NCI-H2081 (cell line): ENCODE measurements around the gene HIVEP3.
"Not testable (repeated sequence)": the region's sequence is repeated elsewhere in the genome, so short reads cannot be mapped to it uniquely, and the experiment has no call there.

ENCODE experiments used
- DNase-seq, 2 experiments: peaks; one replicate each; lab custom pipeline; 2025; lab: John Stamatoyannopoulos, UW

The HIVEP3 gene

GRCh38 chr1:41710980-41711379, 207.7 kb downstream of the HIVEP3 start:
- no peak for DNase-seq

GRCh38 chr1:41709873-41710272, 208.8 kb downstream of the HIVEP3 start:
- no peak for DNase-seq

- no peak for DNase-seq
Measured at GRCh38 chr1:41709331-41709730, 209.4 kb downstream of the HIVEP3 start.

GRCh38 chr1:41708332-41708731, 210.4 kb downstream of the HIVEP3 start:
- DNase-seq, result no peak

- DNase-seq, result no peak
Measured at GRCh38 chr1:41707793-41708192, 210.9 kb downstream of the HIVEP3 start.

GRCh38 chr1:41705798-41706197, 212.9 kb downstream of the HIVEP3 start:
- DNase-seq, result no peak

- DNase-seq, result no peak
Measured at GRCh38 chr1:41704196-41704595, 214.5 kb downstream of the HIVEP3 start.

GRCh38 chr1:41702771-41703170, 216.0 kb downstream of the HIVEP3 start:
- no peak for DNase-seq

GRCh38 chr1:41700986-41701535, 217.7 kb downstream of the HIVEP3 start:
- no peak for DNase-seq

- no peak for DNase-seq
Measured at GRCh38 chr1:41700581-41700980, 218.1 kb downstream of the HIVEP3 start.

- no peak for DNase-seq
Measured at GRCh38 chr1:41699861-41700248, 218.9 kb downstream of the HIVEP3 start.

- no peak for DNase-seq
Measured at GRCh38 chr1:41698916-41699860, 219.5 kb downstream of the HIVEP3 start.

- DNase-seq, result no peak
Measured at GRCh38 chr1:41696381-41696780, 222.3 kb downstream of the HIVEP3 start.

- DNase-seq, result no peak
Measured at GRCh38 chr1:41695118-41695745, 223.5 kb downstream of the HIVEP3 start.

GRCh38 chr1:41691966-41692365, 226.8 kb downstream of the HIVEP3 start:
- DNase-seq, result not testable (repeated sequence)

GRCh38 chr1:41691424-41691823, 227.3 kb downstream of the HIVEP3 start:
- DNase-seq, result no peak

GRCh38 chr1:41690331-41690730, 228.4 kb downstream of the HIVEP3 start:
- no peak for DNase-seq

- no peak for DNase-seq
Measured at GRCh38 chr1:41689558-41689981, 229.2 kb downstream of the HIVEP3 start.

GRCh38 chr1:41689139-41689538, 229.6 kb downstream of the HIVEP3 start:
- no peak for DNase-seq

- no peak for DNase-seq
Measured at GRCh38 chr1:41687007-41687406, 231.7 kb downstream of the HIVEP3 start.

GRCh38 chr1:41683681-41684500, 234.8 kb downstream of the HIVEP3 start:
- no peak for DNase-seq
